ENCODE results near the gene TBC1D5. TPM values are rescaled to one million over a fixed set of nuclear protein-coding genes. Genes with fewer than 3 reads are reported as not detected.

The TBC1D5 gene
- total RNA-seq, 1 experiment from 2014 or later = 36.4 TPM

- intact Hi-C loops (cut with micrococcal nuclease; ENCODE audit: unreplicated experiment) = no loop called here
- Mint-ChIP-seq H3K9me3 (ENCODE audit: unreplicated experiment) (no peaks in the 10 kb centered on the region), H3K27ac (ENCODE audit: unreplicated experiment) (no peak overlapping the region), H3K4me3 (ENCODE audit: unreplicated experiment) (no peak overlapping the region), H3K4me1 (ENCODE audit: low read depth, unreplicated experiment) (peaks cover 8% of the 10 kb centered on the region), H3K27me3 (ENCODE audit: insufficient read depth, unreplicated experiment) (no peaks in the 10 kb centered on the region), H3K36me3 (ENCODE audit: insufficient read depth, unreplicated experiment) (no peaks in the 10 kb centered on the region)
- POLR2A ChIA-PET = no interaction called here
- H3K4me1 ChIP-seq = no peaks in the 10 kb centered on the region
- H3K36me3 ChIP-seq (ENCODE audit: control insufficient read depth, insufficient read depth, low read length) = no peaks in the 10 kb centered on the region
- no peak for TF ChIP-seq CTCF (IDR thresholded peaks at IDR 0.05; ENCODE audit: insufficient read depth in 1 of 2, low read depth in 1 of 2, low read length in 1 of 2, severe bottlenecking in 1 of 2, unreplicated experiment in 1 of 2)
- BruUV-seq (replicated peaks) = no TSS peak
- CTCF ChIA-PET = no interaction called here
- H3K27me3 ChIP-seq (replicated peaks; ENCODE audit: control insufficient read depth, insufficient read depth, low read length) = no peaks in the 10 kb centered on the region
- H3K9me3 ChIP-seq = no peaks in the 10 kb centered on the region
- H3K4me3 ChIP-seq (ENCODE audit: low read depth, low read length) = no peak overlapping the region
- no peak for DNase-seq
Observed at GRCh38 chr3:17631609-17632008, 110.8 kb downstream of the TBC1D5 start.

GRCh38 chr3:17629400-17629799 lies 113.0 kb downstream of the TBC1D5 start:
- Mint-ChIP-seq H3K27me3 (ENCODE audit: insufficient read depth, unreplicated experiment) (no peaks in the 10 kb centered on the region), H3K4me3 (ENCODE audit: unreplicated experiment) (no peak overlapping the region), H3K36me3 (ENCODE audit: insufficient read depth, unreplicated experiment) (no peaks in the 10 kb centered on the region), H3K27ac (ENCODE audit: unreplicated experiment) (no peak overlapping the region), H3K9me3 (ENCODE audit: unreplicated experiment) (no peaks in the 10 kb centered on the region), H3K4me1 (ENCODE audit: low read depth, unreplicated experiment) (peaks cover 12% of the 10 kb centered on the region)
- DNase-seq = no peak
- no peak overlapping the region for H3K4me3 ChIP-seq (ENCODE audit: low read depth, low read length)
- no peaks in the 10 kb centered on the region for H3K36me3 ChIP-seq (ENCODE audit: control insufficient read depth, insufficient read depth, low read length)
- H3K4me1 ChIP-seq = no peaks in the 10 kb centered on the region
- no peaks in the 10 kb centered on the region for H3K27me3 ChIP-seq (replicated peaks; ENCODE audit: control insufficient read depth, insufficient read depth, low read length)
- TF ChIP-seq CTCF (IDR thresholded peaks at IDR 0.05; ENCODE audit: insufficient read depth in 1 of 2, low read depth in 1 of 2, low read length in 1 of 2, severe bottlenecking in 1 of 2, unreplicated experiment in 1 of 2) = no peak
- no peaks in the 10 kb centered on the region for H3K9me3 ChIP-seq
- ChIA-PET CTCF (interaction anchor here (0.5 kb wide), 1 partner anchor 22 kb away, joined by 5 read pairs; no protein-coding TSS in a partner anchor), POLR2A (no interaction called here)
- BruUV-seq (replicated peaks) = no TSS peak
- intact Hi-C loops (cut with micrococcal nuclease; ENCODE audit: unreplicated experiment) = no loop called here

GRCh38 chr3:17626395-17626794 lies 116.0 kb downstream of the TBC1D5 start:
- no peak for DNase-seq
- ChIA-PET CTCF (no interaction called here), POLR2A (no interaction called here)
- Histone ChIP-seq H3K4me3 (ENCODE audit: low read depth, low read length) (no peak overlapping the region), H3K4me1 (no peaks in the 10 kb centered on the region), H3K36me3 (ENCODE audit: control insufficient read depth, insufficient read depth, low read length) (no peaks in the 10 kb centered on the region), H3K9me3 (no peaks in the 10 kb centered on the region), H3K27me3 (replicated peaks; ENCODE audit: control insufficient read depth, insufficient read depth, low read length) (no peaks in the 10 kb centered on the region)
- no TSS peak for BruUV-seq (replicated peaks)
- Mint-ChIP-seq H3K27me3 (ENCODE audit: insufficient read depth, unreplicated experiment) (no peaks in the 10 kb centered on the region), H3K4me1 (ENCODE audit: low read depth, unreplicated experiment) (peaks cover 12% of the 10 kb centered on the region), H3K9me3 (ENCODE audit: unreplicated experiment) (no peaks in the 10 kb centered on the region), H3K4me3 (ENCODE audit: unreplicated experiment) (no peak overlapping the region), H3K36me3 (ENCODE audit: insufficient read depth, unreplicated experiment) (no peaks in the 10 kb centered on the region), H3K27ac (ENCODE audit: unreplicated experiment) (no peak overlapping the region)
- intact Hi-C loops (cut with micrococcal nuclease; ENCODE audit: unreplicated experiment) = no loop called here
- TF ChIP-seq CTCF (IDR thresholded peaks at IDR 0.05; ENCODE audit: insufficient read depth in 1 of 2, low read depth in 1 of 2, low read length in 1 of 2, severe bottlenecking in 1 of 2, unreplicated experiment in 1 of 2) = no peak
